ENCODE measurements around the gene STIMATE. TPM values are rescaled to one million over a fixed set of nuclear protein-coding genes. Genes with fewer than 3 reads are reported as not detected.

The STIMATE gene
- total RNA-seq, 1 donor = 18.5 TPM

- TF ChIP-seq CTCF (IDR thresholded peaks at IDR 0.05; ENCODE audit: extremely low read depth, low read depth, low read length) = no peak
- Histone ChIP-seq H3K27me3 (ENCODE audit: insufficient read depth, low read length) (no peaks in the 10 kb centered on the region), H3K4me3 (ENCODE audit: insufficient read depth, low read length) (no peak overlapping the region), H3K36me3 (ENCODE audit: insufficient read depth, low read length) (peaks cover 10% of the 10 kb centered on the region), H2AFZ (ENCODE audit: low read length) (no peak overlapping the region), H3K27ac (ENCODE audit: low read depth, low read length) (no peak overlapping the region), H3K4me1 (ENCODE audit: insufficient read depth, low read length) (peaks cover 8% of the 10 kb centered on the region), H3K9me3 (ENCODE audit: low read depth, low read length) (no peaks in the 10 kb centered on the region), H4K20me1 (ENCODE audit: insufficient read depth, low read length) (peaks cover 6% of the 10 kb centered on the region), H3K4me2 (ENCODE audit: insufficient read depth, low read length) (no peak overlapping the region), H3K79me2 (ENCODE audit: insufficient read depth, low read length) (no peaks in the 10 kb centered on the region)
- DNase-seq (ENCODE audit: insufficient read length, low spot score, missing footprints) = peak; percentile 85
Observed at GRCh38 chr3:52845157-52845556, 52.2 kb downstream of the STIMATE start.

- Histone ChIP-seq H3K4me2 (ENCODE audit: insufficient read depth, low read length) (no peak overlapping the region), H3K4me1 (ENCODE audit: insufficient read depth, low read length) (peaks cover 8% of the 10 kb centered on the region), H3K79me2 (ENCODE audit: insufficient read depth, low read length) (no peaks in the 10 kb centered on the region), H3K27me3 (ENCODE audit: insufficient read depth, low read length) (no peaks in the 10 kb centered on the region), H3K36me3 (ENCODE audit: insufficient read depth, low read length) (peaks cover 10% of the 10 kb centered on the region), H2AFZ (ENCODE audit: low read length) (no peak overlapping the region), H3K4me3 (ENCODE audit: insufficient read depth, low read length) (no peak overlapping the region), H3K27ac (ENCODE audit: low read depth, low read length) (no peak overlapping the region), H3K9me3 (ENCODE audit: low read depth, low read length) (no peaks in the 10 kb centered on the region), H4K20me1 (ENCODE audit: insufficient read depth, low read length) (peaks cover 6% of the 10 kb centered on the region)
- DNase-seq (ENCODE audit: insufficient read length, low spot score, missing footprints) = no peak
- TF ChIP-seq CTCF (IDR thresholded peaks at IDR 0.05; ENCODE audit: extremely low read depth, low read depth, low read length) = no peak
Observed at GRCh38 chr3:52844290-52844975, 52.9 kb downstream of the STIMATE start.

GRCh38 chr3:52843881-52844280 is 53.5 kb downstream of the STIMATE start:
- peaks cover 13% of the 10 kb centered on the region for H3K36me3 ChIP-seq (ENCODE audit: insufficient read depth, low read length)
- peaks cover 6% of the 10 kb centered on the region for H3K4me1 ChIP-seq (ENCODE audit: insufficient read depth, low read length)
- no peak overlapping the region for H2AFZ ChIP-seq (ENCODE audit: low read length)
- H3K4me3 ChIP-seq (ENCODE audit: insufficient read depth, low read length) = no peak overlapping the region
- no peaks in the 10 kb centered on the region for H3K9me3 ChIP-seq (ENCODE audit: low read depth, low read length)
- no peaks in the 10 kb centered on the region for H3K79me2 ChIP-seq (ENCODE audit: insufficient read depth, low read length)
- TF ChIP-seq CTCF (IDR thresholded peaks at IDR 0.05; ENCODE audit: extremely low read depth, low read depth, low read length) = no peak
- no peak overlapping the region for H3K27ac ChIP-seq (ENCODE audit: low read depth, low read length)
- H3K4me2 ChIP-seq (ENCODE audit: insufficient read depth, low read length) = no peak overlapping the region
- H3K27me3 ChIP-seq (ENCODE audit: insufficient read depth, low read length) = no peaks in the 10 kb centered on the region
- peaks cover 6% of the 10 kb centered on the region for H4K20me1 ChIP-seq (ENCODE audit: insufficient read depth, low read length)
- DNase-seq (ENCODE audit: insufficient read length, low spot score, missing footprints) = peak; percentile 47

GRCh38 chr3:52843108-52843865 is 54.1 kb downstream of the STIMATE start:
- no peak overlapping the region for H3K4me2 ChIP-seq (ENCODE audit: insufficient read depth, low read length)
- H3K27me3 ChIP-seq (ENCODE audit: insufficient read depth, low read length) = no peaks in the 10 kb centered on the region
- H3K79me2 ChIP-seq (ENCODE audit: insufficient read depth, low read length) = no peaks in the 10 kb centered on the region
- DNase-seq (ENCODE audit: insufficient read length, low spot score, missing footprints) = peak; percentile 18
- H3K9me3 ChIP-seq (ENCODE audit: low read depth, low read length) = no peaks in the 10 kb centered on the region
- no peak for TF ChIP-seq CTCF (IDR thresholded peaks at IDR 0.05; ENCODE audit: extremely low read depth, low read depth, low read length)
- H3K27ac ChIP-seq (ENCODE audit: low read depth, low read length) = no peak overlapping the region
- H2AFZ ChIP-seq (ENCODE audit: low read length) = no peak overlapping the region
- H3K4me1 ChIP-seq (ENCODE audit: insufficient read depth, low read length) = peaks cover 4% of the 10 kb centered on the region
- peaks cover 3% of the 10 kb centered on the region for H4K20me1 ChIP-seq (ENCODE audit: insufficient read depth, low read length)
- no peak overlapping the region for H3K4me3 ChIP-seq (ENCODE audit: insufficient read depth, low read length)
- H3K36me3 ChIP-seq (ENCODE audit: insufficient read depth, low read length) = peaks cover 13% of the 10 kb centered on the region
